Testis (tissue), 2 donors: ENCODE data around the gene ZNF428.

Source experiments
- POLR2A ChIP-seq: fragments of 450-650 bp; IDR thresholded peaks from one replicate; pipeline ENCODE4 v1.6.1; 2017; ENCODE audit warnings: antibody characterized with exemption, mild to moderate bottlenecking, moderate library complexity
- TF ChIP-seq, protein P1 (sequence below), 3 experiments: fragments of 450-650 bp in 2 of 3; fragments of 200-600 bp in 1 of 3; sonication (generic) in 1 of 3; IDR thresholded peaks; one replicate each; pipeline ENCODE4 v1.5.1; 2016 to 2019; ENCODE audit warnings: antibody characterized with exemption in 3 of 3, mild to moderate bottlenecking in 2 of 3, moderate library complexity in 1 of 3

DNA sequence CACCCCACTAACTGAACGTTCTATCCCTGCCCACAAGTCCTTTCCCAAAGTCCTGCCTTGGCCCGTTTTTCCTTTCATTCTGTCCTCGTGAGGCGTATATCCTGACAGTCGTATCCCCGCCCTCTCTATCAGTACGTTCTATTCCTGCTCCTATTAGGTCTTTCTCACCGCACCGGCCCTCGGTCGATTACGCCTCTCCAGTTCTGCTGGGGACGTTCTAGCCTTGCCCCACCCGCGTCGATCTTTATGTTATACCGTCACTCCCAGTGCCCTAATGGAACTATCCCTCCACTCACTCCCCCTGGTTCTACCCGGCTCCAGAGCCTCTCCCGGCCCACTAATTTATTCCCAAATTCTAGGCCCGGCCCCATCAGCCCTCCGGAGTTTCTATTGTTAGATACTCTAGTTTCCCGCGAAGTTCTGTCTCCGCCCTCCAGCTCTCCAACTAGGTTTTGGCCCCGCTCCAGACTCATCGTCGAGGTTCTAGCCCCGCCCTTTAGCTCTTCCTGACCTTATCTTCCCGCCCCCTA is 48.5 kb upstream of the ZNF428 start:
- TF ChIP-seq, protein P1, sequence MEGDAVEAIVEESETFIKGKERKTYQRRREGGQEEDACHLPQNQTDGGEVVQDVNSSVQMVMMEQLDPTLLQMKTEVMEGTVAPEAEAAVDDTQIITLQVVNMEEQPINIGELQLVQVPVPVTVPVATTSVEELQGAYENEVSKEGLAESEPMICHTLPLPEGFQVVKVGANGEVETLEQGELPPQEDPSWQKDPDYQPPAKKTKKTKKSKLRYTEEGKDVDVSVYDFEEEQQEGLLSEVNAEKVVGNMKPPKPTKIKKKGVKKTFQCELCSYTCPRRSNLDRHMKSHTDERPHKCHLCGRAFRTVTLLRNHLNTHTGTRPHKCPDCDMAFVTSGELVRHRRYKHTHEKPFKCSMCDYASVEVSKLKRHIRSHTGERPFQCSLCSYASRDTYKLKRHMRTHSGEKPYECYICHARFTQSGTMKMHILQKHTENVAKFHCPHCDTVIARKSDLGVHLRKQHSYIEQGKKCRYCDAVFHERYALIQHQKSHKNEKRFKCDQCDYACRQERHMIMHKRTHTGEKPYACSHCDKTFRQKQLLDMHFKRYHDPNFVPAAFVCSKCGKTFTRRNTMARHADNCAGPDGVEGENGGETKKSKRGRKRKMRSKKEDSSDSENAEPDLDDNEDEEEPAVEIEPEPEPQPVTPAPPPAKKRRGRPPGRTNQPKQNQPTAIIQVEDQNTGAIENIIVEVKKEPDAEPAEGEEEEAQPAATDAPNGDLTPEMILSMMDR (IDR thresholded peaks at IDR 0.05), result no peak
- TF ChIP-seq POLR2A, result no peak
